NB4 (cell line): Measurements from ENCODE around the gene KCNQ5.

Source experiments
- MYC ChIP-seq: IDR thresholded peaks from 2 replicates; pipeline ENCODE4 v1.6.1; 2011; ENCODE audit warnings: low read depth, low read length
- POLR2A ChIP-seq: IDR thresholded peaks from 2 replicates; pipeline ENCODE4 v1.6.1; 2011; ENCODE audit warnings: mild to moderate bottlenecking; ENCODE audit not compliant: insufficient read length; ENCODE audit errors: extremely low read depth
- TF ChIP-seq, protein P1 (sequence below): IDR thresholded peaks from one replicate; pipeline ENCODE4 v1.5.1; 2012; ENCODE audit warnings: low read depth, low read length
- TF ChIP-seq, protein P2 (sequence below): IDR thresholded peaks from 2 replicates; pipeline ENCODE4 v1.6.1; 2011; ENCODE audit warnings: low read depth, low read length

DNA sequence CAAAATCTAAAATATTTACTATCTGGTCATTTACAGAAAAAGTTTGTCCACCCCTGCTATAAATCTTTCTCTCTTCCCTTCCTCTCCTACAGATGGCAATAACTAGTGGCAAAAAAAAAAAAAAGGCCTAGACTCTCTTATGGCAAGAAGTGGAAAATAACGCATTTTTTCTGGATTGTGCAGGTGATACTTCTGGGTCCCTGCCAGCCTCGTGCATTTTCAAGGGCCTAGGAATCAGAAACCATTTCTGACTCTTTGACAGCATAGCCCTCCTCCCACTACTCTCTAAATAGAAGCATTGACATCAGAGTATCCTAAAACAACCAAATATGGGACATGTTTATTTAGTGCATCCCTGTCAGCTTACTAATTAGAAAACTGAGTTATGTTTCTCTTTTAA lies 352.4 kb downstream of the KCNQ5 start:
- TF ChIP-seq, protein P1, sequence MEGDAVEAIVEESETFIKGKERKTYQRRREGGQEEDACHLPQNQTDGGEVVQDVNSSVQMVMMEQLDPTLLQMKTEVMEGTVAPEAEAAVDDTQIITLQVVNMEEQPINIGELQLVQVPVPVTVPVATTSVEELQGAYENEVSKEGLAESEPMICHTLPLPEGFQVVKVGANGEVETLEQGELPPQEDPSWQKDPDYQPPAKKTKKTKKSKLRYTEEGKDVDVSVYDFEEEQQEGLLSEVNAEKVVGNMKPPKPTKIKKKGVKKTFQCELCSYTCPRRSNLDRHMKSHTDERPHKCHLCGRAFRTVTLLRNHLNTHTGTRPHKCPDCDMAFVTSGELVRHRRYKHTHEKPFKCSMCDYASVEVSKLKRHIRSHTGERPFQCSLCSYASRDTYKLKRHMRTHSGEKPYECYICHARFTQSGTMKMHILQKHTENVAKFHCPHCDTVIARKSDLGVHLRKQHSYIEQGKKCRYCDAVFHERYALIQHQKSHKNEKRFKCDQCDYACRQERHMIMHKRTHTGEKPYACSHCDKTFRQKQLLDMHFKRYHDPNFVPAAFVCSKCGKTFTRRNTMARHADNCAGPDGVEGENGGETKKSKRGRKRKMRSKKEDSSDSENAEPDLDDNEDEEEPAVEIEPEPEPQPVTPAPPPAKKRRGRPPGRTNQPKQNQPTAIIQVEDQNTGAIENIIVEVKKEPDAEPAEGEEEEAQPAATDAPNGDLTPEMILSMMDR = no peak
- no peak for TF ChIP-seq POLR2A
- TF ChIP-seq, protein P2, sequence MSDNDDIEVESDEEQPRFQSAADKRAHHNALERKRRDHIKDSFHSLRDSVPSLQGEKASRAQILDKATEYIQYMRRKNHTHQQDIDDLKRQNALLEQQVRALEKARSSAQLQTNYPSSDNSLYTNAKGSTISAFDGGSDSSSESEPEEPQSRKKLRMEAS = no peak
- no peak for TF ChIP-seq MYC
